Osteoblast (primary cell): Measurements from ENCODE around the gene ILRUN. TPM values are rescaled to one million over a fixed set of nuclear protein-coding genes. Genes with fewer than 3 reads are reported as not detected.
A peak's percentile ranks its signal among the peaks of the same experiment; 100 is the strongest.

Source experiments
- DNase-seq: peaks from one replicate; pipeline ENCODE4 v3.0.0; 2011; ENCODE audit warnings: low spot score, mixed read lengths; ENCODE audit not compliant: insufficient read length; ENCODE audit errors: missing footprints
- H2AFZ ChIP-seq: 2 replicates; pipeline ENCODE4 v1.6.0; 2011; ENCODE audit warnings: mild to moderate bottlenecking, low read length
- H3K27ac ChIP-seq: 2 replicates; pipeline ENCODE4 v1.5.1; 2011; ENCODE audit warnings: mild to moderate bottlenecking, low read depth, low read length, moderate library complexity
- H3K27me3 ChIP-seq: 2 replicates; pipeline ENCODE4 v1.6.0; 2012; ENCODE audit warnings: mild to moderate bottlenecking, control low read depth, inconsistent platforms, low read length, moderate library complexity; ENCODE audit not compliant: insufficient read depth
- H3K36me3 ChIP-seq: 2 replicates; pipeline ENCODE4 v1.5.1; 2011; ENCODE audit warnings: mild to moderate bottlenecking, low read length, control low read depth, moderate library complexity; ENCODE audit not compliant: insufficient read depth
- H3K4me1 ChIP-seq: 2 replicates; pipeline ENCODE4 v1.5.1; 2011; ENCODE audit warnings: mild to moderate bottlenecking, low read length, control low read depth, moderate library complexity; ENCODE audit not compliant: insufficient read depth
- H3K4me2 ChIP-seq: 2 replicates; pipeline ENCODE4 v1.6.0; 2011; ENCODE audit warnings: mild to moderate bottlenecking, low read length; ENCODE audit not compliant: insufficient read depth
- H3K4me3 ChIP-seq: fragments of 200-600 bp; sonication (generic); 3 replicates; pipeline ENCODE4 v1.5.1; 2012; ENCODE audit warnings: mild to moderate bottlenecking, low read length, inconsistent platforms; ENCODE audit not compliant: insufficient read depth
- H3K79me2 ChIP-seq: 2 replicates; pipeline ENCODE4 v1.6.0; 2012; ENCODE audit warnings: mild to moderate bottlenecking, low read length, control low read depth, inconsistent platforms; ENCODE audit not compliant: insufficient read depth
- H3K9me3 ChIP-seq: 2 replicates; pipeline ENCODE4 v1.5.1; 2011; ENCODE audit warnings: low read depth, low read length, control low read depth
- H4K20me1 ChIP-seq: 2 replicates; pipeline ENCODE4 v1.6.0; 2012; ENCODE audit warnings: mild to moderate bottlenecking, low read length, control low read depth; ENCODE audit not compliant: insufficient read depth
- CTCF ChIP-seq: IDR thresholded peaks from 2 replicates; pipeline ENCODE4 v1.5.1; 2011; ENCODE audit warnings: mild to moderate bottlenecking, low read depth, low read length, moderate library complexity; ENCODE audit errors: extremely low read depth
- total RNA-seq: library from RNA; depleted of rRNA; stranded (reverse); fragments of >200 nt; gene quantifications from 2 replicates; pipeline ENCODE4 v1.2.3, GENCODE V29; 2012

The ILRUN gene
- total RNA-seq, 1 donor = 38.0 TPM

- Histone ChIP-seq H3K4me2 (no peak overlapping the region), H3K27ac (no peak overlapping the region), H3K9me3 (no peaks in the 10 kb centered on the region), H2AFZ (no peak overlapping the region), H3K4me1 (peaks cover 9% of the 10 kb centered on the region), H3K36me3 (no peaks in the 10 kb centered on the region), H4K20me1 (no peaks in the 10 kb centered on the region), H3K79me2 (no peaks in the 10 kb centered on the region), H3K27me3 (no peaks in the 10 kb centered on the region), H3K4me3 (no peak overlapping the region)
- TF ChIP-seq CTCF = no peak
- no peak for DNase-seq
Measured at GRCh38 chr6:34705241-34705640, 8.7 kb upstream of the ILRUN start.

GRCh38 chr6:34701199-34701598, 4.6 kb upstream of the ILRUN start:
- Histone ChIP-seq H2AFZ (peak overlapping the region; percentile 10), H3K27ac (no peak overlapping the region), H3K4me1 (peaks cover 3% of the 10 kb centered on the region), H4K20me1 (no peaks in the 10 kb centered on the region), H3K36me3 (no peaks in the 10 kb centered on the region), H3K79me2 (peaks cover 7% of the 10 kb centered on the region), H3K27me3 (no peaks in the 10 kb centered on the region), H3K4me3 (no peak overlapping the region), H3K4me2 (no peak overlapping the region), H3K9me3 (no peaks in the 10 kb centered on the region)
- no peak for TF ChIP-seq CTCF
- no peak for DNase-seq

GRCh38 chr6:34697904-34698559, 1.5 kb upstream of the ILRUN start:
- Histone ChIP-seq H3K36me3 (no peaks in the 10 kb centered on the region), H3K4me3 (no peak overlapping the region), H3K79me2 (peaks cover 38% of the 10 kb centered on the region), H3K27me3 (no peaks in the 10 kb centered on the region), H2AFZ (no peak overlapping the region), H3K4me1 (peaks cover 14% of the 10 kb centered on the region), H3K9me3 (no peaks in the 10 kb centered on the region), H3K4me2 (no peak overlapping the region), H4K20me1 (peaks cover 25% of the 10 kb centered on the region), H3K27ac (no peak overlapping the region)
- DNase-seq = no peak
- TF ChIP-seq CTCF = no peak

GRCh38 chr6:34697544-34697836, 923 bp upstream of the ILRUN start:
- Histone ChIP-seq H3K4me1 (peaks cover 14% of the 10 kb centered on the region), H3K4me2 (peak overlapping the region; percentile 98), H3K27me3 (no peaks in the 10 kb centered on the region), H3K27ac (no peak overlapping the region), H3K4me3 (peak overlapping the region; percentile 79), H4K20me1 (peaks cover 30% of the 10 kb centered on the region), H3K9me3 (no peaks in the 10 kb centered on the region), H3K79me2 (peaks cover 43% of the 10 kb centered on the region), H3K36me3 (no peaks in the 10 kb centered on the region), H2AFZ (peak overlapping the region; percentile 100)
- no peak for TF ChIP-seq CTCF
- DNase-seq = no peak
